K562 (cell line): ENCODE measurements around the gene AGO4. TPM values are rescaled to one million over a fixed set of nuclear protein-coding genes. Genes with fewer than 3 reads are reported as not detected.

ENCODE experiments used
- AFF4 ChIP-seq: sonication (generic); formaldehyde crosslinking; IDR thresholded peaks from 2 replicates; pipeline ENCODE4 v1.8.0; 2023; ENCODE audit warnings: mild to moderate bottlenecking, missing genetic modification reagents
- BRD4 ChIP-seq: fragments of 200-600 bp; sonication (generic); IDR thresholded peaks from 2 replicates; pipeline ENCODE4 v1.6.1; 2017; ENCODE audit warnings: inconsistent platforms
- CBX3 ChIP-seq, 2 experiments: IDR thresholded peaks; 1 replicate in 1 of 2; 2 replicates in 1 of 2; pipeline ENCODE4 v1.6.1; 2012; ENCODE audit warnings: inconsistent platforms in 2 of 2, low read length in 2 of 2, borderline replicate concordance in 1 of 2, control low read depth in 1 of 2
- CLOCK ChIP-seq: fragments of 250-450 bp; sonication (Bioruptor Pico); IDR thresholded peaks from 2 replicates; pipeline ENCODE4 v1.4.0; 2020; ENCODE audit warnings: mild to moderate bottlenecking, moderate library complexity, borderline replicate concordance
- CSDE1 ChIP-seq, 2 experiments: fragments of 450-650 bp; IDR thresholded peaks; 2 replicates each; pipeline ENCODE4 v1.6.1; 2016; ENCODE audit warnings: mild to moderate bottlenecking in 1 of 2
- E2F5 ChIP-seq: sonication (generic); formaldehyde crosslinking; IDR thresholded peaks from 2 replicates; pipeline ENCODE4 v1.8.0; 2022; ENCODE audit warnings: mild to moderate bottlenecking, missing genetic modification reagents
- FOS ChIP-seq: IDR thresholded peaks from 3 replicates; pipeline ENCODE4 v1.6.1; 2011; ENCODE audit not compliant: insufficient read length; ENCODE audit errors: extremely low read depth
- GTF3C2 ChIP-seq: IDR thresholded peaks from 3 replicates; pipeline ENCODE4 v1.6.1; 2011; ENCODE audit warnings: borderline replicate concordance, mild to moderate bottlenecking, moderate library complexity; ENCODE audit not compliant: insufficient read length; ENCODE audit errors: extremely low read depth
- KLF1 ChIP-seq: fragments of 450-650 bp; IDR thresholded peaks from 2 replicates; pipeline ENCODE4 v1.6.1; 2016; ENCODE audit warnings: missing genetic modification characterization, missing compliant biosample characterization
- LEF1 ChIP-seq: fragments of 450-650 bp; IDR thresholded peaks from 2 replicates; pipeline ENCODE4 v1.6.1; 2016; ENCODE audit warnings: mild to moderate bottlenecking
- POLR2AphosphoS5 ChIP-seq: IDR thresholded peaks from 2 replicates; pipeline ENCODE4 v1.6.1; 2011; ENCODE audit warnings: mild to moderate bottlenecking, low read depth, low read length, moderate library complexity; ENCODE audit not compliant: control insufficient read depth, insufficient read depth
- SMAD1 ChIP-seq: fragments of 150-350 bp; IDR thresholded peaks from 2 replicates; pipeline ENCODE4 v1.6.1; 2014; ENCODE audit warnings: low read length, low read depth; ENCODE audit not compliant: partially characterized antibody
- SREBF2 ChIP-seq: sonication (generic); formaldehyde crosslinking; IDR thresholded peaks from 2 replicates; pipeline ENCODE4 v1.4.0; 2020; ENCODE audit warnings: mild to moderate bottlenecking, missing genetic modification reagents
- U2AF2 ChIP-seq: fragments of 200-400 bp; formaldehyde crosslinking; optimal IDR thresholded peaks from 2 replicates; pipeline ENCODE3; 2017; ENCODE audit warnings: low read depth, mild to moderate bottlenecking, low read length
- VEZF1 ChIP-seq: fragments of 200-800 bp; sonication (Bioruptor generic); IDR thresholded peaks from 2 replicates; pipeline ENCODE4 v1.6.1; 2017; ENCODE audit warnings: missing genetic modification characterization, missing compliant biosample characterization
- ZNF143 ChIP-seq: sonication (generic); formaldehyde crosslinking; IDR thresholded peaks from 2 replicates; pipeline ENCODE4 v1.9.0; 2022; ENCODE audit warnings: mild to moderate bottlenecking, missing genetic modification reagents
- ZNF253 ChIP-seq: fragments of 250-450 bp; sonication (Bioruptor Pico); conservative IDR thresholded peaks from 2 replicates; pipeline ENCODE4 v1.6.1; 2021; ENCODE audit warnings: mild to moderate bottlenecking
- polyA plus RNA-seq, 8 experiments: library from polyadenylated mRNA; depleted of rRNA in 4 of 8; stranded (reverse) in 5 of 8; unstranded in 3 of 8; fragments of >200 nt; fragmentation: Nextera tagmentation in 2 of 8; fragmentation: Illumina TruSeq in 1 of 8; extraction: Ambion mirVana in 2 of 8; extraction: Trizol in 1 of 8; gene quantifications; 2 replicates each; pipeline versions ENCODE4 v1.2.1 to v1.2.3, GENCODE V29; 2011 to 2014; ENCODE audit warnings: inconsistent platforms in 1 of 8, missing spikeins in 1 of 8
- total RNA-seq, 7 experiments: library from RNA; depleted of rRNA in 6 of 7; stranded (reverse); fragments of >200 nt in 6 of 7; fragmentation: Illumina TruSeq in 2 of 7; extraction: Trizol in 2 of 7; gene quantifications; 2 replicates each; pipeline versions ENCODE4 v1.2.1 to v1.2.3, GENCODE V29; 2011 to 2021; ENCODE audit warnings: low replicate concordance in 1 of 7

AGO4 gene
- total and polyA plus RNA-seq, 9 of the 15 experiments (the other 6 are each of a cell fraction or from before 2014, with no cell fraction given), result 1.3 to 10.5 (median 6.5) TPM

- TF ChIP-seq CLOCK (CRISPR knock-in tag), result no peak
- no peak for TF ChIP-seq U2AF2
- TF ChIP-seq VEZF1 (CRISPR knock-in tag), result peak; percentile 20; the same call in 1 of the 2 replicates
- no peak for TF ChIP-seq KLF1 (tag)
- TF ChIP-seq POLR2AphosphoS5, result peak; percentile 65; the same call in 1 of the 2 replicates
- TF ChIP-seq CSDE1 (IDR thresholded peaks at IDR 0.05), result no peak
- no peak for TF ChIP-seq ZNF143 (CRISPR knock-in tag)
- TF ChIP-seq GTF3C2, result no peak
- TF ChIP-seq BRD4, result no peak
- no peak for TF ChIP-seq FOS
- TF ChIP-seq ZNF253 (CRISPR knock-in tag), result no peak
- TF ChIP-seq LEF1, result peak; percentile 91
- no peak for TF ChIP-seq SREBF2 (CRISPR knock-in tag)
- TF ChIP-seq SMAD1, result no peak
- TF ChIP-seq AFF4, result no peak
- no peak for TF ChIP-seq CBX3 (IDR thresholded peaks at IDR 0.05; ENCODE audit: borderline replicate concordance in 1 of 2, low read length in 2 of 2)
- no peak for TF ChIP-seq E2F5 (CRISPR knock-in tag)
These were observed 74.0 kb downstream of the AGO4 start (continued) for GRCh38 chr1:35881850-35882273.
